BLaER1 (cell line): ENCODE results near the gene OTUD6A.
A peak's percentile ranks its signal among the peaks of the same experiment; 100 is the strongest.
"Not testable (repeated sequence)": the region's sequence is repeated elsewhere in the genome, so short reads cannot be mapped to it uniquely, and the experiment has no call there.

Experiments used
- H3K27ac ChIP-seq: shearing (Covaris generic); formaldehyde crosslinking; 2 replicates; pipeline ENCODE4 v1.8.1; 2022
- H3K27me3 ChIP-seq: shearing (Covaris generic); formaldehyde crosslinking; 2 replicates; pipeline ENCODE4 v1.8.1; 2022
- H3K36me3 ChIP-seq: shearing (Covaris generic); formaldehyde crosslinking; 2 replicates; pipeline ENCODE4 v1.8.1; 2022
- H3K4me1 ChIP-seq: shearing (Covaris generic); formaldehyde crosslinking; 2 replicates; pipeline ENCODE4 v1.8.1; 2022
- H3K4me2 ChIP-seq: shearing (Covaris generic); formaldehyde crosslinking; 2 replicates; pipeline ENCODE4 v1.8.1; 2022
- H3K4me3 ChIP-seq: shearing (Covaris generic); formaldehyde crosslinking; 2 replicates; pipeline ENCODE4 v1.8.1; 2022
- H3K9ac ChIP-seq: shearing (Covaris generic); formaldehyde crosslinking; 2 replicates; pipeline ENCODE4 v1.8.1; 2022
- H3K9me3 ChIP-seq: shearing (Covaris generic); formaldehyde crosslinking; 2 replicates; pipeline ENCODE4 v1.8.1; 2022
- H4K20me1 ChIP-seq: shearing (Covaris generic); formaldehyde crosslinking; 2 replicates; pipeline ENCODE4 v1.8.1; 2022
- Cebpa-rat ChIP-seq: shearing (Covaris generic); IDR thresholded peaks from 2 replicates; pipeline ENCODE4 v1.8.1; 2022

The OTUD6A gene

DNA sequence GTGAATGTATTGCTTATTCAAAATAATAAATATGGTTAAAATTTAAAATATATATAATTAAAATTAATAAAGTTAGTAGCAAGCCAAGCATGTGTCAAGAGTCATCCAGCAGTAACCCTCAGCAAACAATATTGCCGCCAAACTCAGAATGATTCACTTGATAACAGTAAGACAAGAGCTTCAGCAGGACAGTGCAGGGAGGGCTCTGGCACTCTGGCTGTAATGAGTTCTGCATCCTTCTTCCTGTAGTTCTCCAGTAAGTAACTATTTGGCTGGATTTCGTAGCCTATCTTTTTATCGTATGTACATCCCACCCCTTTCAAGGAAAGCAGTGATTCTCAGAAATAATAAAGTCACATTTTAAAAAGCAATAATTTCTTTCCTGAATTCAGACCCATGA is 17.6 kb downstream of the OTUD6A start:
- Histone ChIP-seq H3K27me3 (peaks cover 78% of the 10 kb centered on the region), H3K9ac (no peak overlapping the region), H3K9me3 (peaks cover 20% of the 10 kb centered on the region), H3K4me3 (no peak overlapping the region), H3K4me1 (no peaks in the 10 kb centered on the region), H3K27ac (no peak overlapping the region), H4K20me1 (no peaks in the 10 kb centered on the region), H3K4me2 (no peak overlapping the region), H3K36me3 (no peaks in the 10 kb centered on the region)
- TF ChIP-seq Cebpa-rat: no peak

DNA sequence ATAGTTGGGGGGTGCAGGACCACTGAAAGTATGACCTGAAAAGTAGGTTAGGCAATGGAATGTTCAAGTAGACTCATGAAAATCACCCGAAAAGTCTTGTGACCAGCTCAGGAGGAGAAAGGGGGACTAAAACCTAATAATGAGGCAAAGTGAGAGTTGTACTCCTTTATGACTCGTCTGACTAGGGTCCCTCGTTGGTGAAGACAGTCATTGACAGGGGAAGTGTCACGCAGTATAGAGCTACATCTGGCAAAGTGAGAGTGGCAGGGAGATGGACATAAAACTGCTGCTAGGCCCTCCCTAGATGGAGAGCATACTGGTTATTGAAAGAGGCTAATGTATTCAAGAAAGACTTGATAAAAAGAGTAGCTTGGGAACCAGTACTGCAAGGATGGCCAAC is 20.5 kb downstream of the OTUD6A start:
- Histone ChIP-seq H4K20me1 (no peaks in the 10 kb centered on the region), H3K4me2 (no peak overlapping the region), H3K9ac (no peak overlapping the region), H3K9me3 (peaks cover 11% of the 10 kb centered on the region; the same call in 1 of the 2 replicates), H3K4me3 (no peak overlapping the region), H3K4me1 (no peaks in the 10 kb centered on the region), H3K27ac (no peak overlapping the region), H3K27me3 (peaks cover 71% of the 10 kb centered on the region), H3K36me3 (no peaks in the 10 kb centered on the region)
- no peak for TF ChIP-seq Cebpa-rat

DNA sequence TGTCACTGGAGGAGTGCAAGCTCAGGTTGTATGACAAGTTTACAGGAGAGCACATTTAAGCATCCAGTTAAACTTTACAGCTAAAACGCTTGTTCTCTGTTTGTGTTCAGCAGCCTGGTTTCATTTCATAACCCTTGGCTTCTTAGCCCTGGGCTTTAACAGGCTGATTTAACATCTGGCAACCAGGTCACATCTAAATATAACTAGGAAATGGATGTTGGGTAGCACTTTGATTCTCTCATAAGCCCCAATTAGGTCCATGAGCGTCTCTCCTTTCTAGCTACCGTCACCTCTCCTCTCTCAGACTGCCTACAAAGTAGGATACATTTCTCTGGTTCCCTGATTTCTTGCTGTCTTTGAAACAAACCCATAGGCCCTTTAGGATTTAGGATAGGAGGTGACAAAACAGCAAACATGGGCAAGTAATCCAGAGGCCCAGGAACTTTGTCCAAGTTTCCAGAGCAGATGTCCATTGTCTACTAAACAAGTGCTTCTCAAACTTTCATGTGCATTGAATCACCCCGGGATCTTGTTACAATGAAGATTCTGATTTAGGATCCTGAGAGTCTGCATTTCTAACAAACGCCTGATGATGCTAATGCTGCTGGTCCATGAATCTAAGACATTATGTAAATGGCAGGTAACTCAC is 22.5 kb downstream of the OTUD6A start:
- no peaks in the 10 kb centered on the region; the same call in 1 of the 2 replicates for H4K20me1 ChIP-seq
- H3K4me2 ChIP-seq: no peak overlapping the region
- H3K36me3 ChIP-seq: no peaks in the 10 kb centered on the region
- peaks cover 72% of the 10 kb centered on the region for H3K27me3 ChIP-seq
- TF ChIP-seq Cebpa-rat: no peak
- H3K4me3 ChIP-seq: no peak overlapping the region
- H3K27ac ChIP-seq: no peak overlapping the region
- H3K9ac ChIP-seq: no peak overlapping the region
- H3K9me3 ChIP-seq: no peaks in the 10 kb centered on the region
- peaks cover 11% of the 10 kb centered on the region for H3K4me1 ChIP-seq

DNA sequence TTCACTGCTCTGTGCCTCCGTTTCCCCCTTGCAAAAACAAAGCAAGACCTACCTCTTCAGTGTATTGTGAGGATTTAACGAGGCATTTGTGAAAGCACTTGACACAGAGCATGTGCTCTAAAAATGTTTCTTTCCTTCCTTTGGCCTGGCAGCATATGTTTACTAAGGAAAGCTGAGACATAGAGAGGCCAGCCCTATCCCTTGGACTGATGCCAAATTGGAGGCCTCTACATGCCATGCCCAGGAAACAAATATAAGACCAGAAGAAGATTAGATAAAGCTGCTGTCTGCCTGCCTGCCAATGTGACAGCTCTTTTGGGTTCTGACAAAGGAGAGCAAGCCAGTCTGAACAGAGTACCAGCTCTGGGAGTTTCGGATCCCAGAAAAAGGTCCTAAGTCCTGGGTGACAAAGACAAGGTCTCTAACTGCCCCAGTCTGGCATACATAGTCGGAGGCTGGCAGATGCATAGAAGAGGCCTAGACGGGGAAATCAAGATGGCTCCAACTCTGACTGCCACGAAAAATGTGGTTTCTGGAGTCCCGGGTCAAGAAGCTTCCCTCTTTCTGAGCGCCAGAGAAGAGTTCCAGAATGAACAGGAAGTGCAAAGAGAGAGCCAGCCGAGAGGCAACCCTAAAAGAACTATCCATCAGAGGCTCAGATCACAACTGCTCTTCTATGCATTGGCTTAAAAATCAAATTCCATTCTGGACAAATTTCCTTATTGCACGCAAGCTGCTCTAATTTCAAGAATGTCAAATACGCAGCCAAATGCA is 25.8 kb downstream of the OTUD6A start:
- H3K4me2 ChIP-seq: no peak overlapping the region
- no peak for TF ChIP-seq Cebpa-rat
- H3K9me3 ChIP-seq: no peaks in the 10 kb centered on the region
- H3K27ac ChIP-seq: no peak overlapping the region
- H3K4me1 ChIP-seq: peaks cover 17% of the 10 kb centered on the region
- no peak overlapping the region for H3K9ac ChIP-seq
- H3K4me3 ChIP-seq: no peak overlapping the region
- H3K36me3 ChIP-seq: no peaks in the 10 kb centered on the region
- peaks cover 86% of the 10 kb centered on the region for H3K27me3 ChIP-seq
- no peaks in the 10 kb centered on the region; the same call in 1 of the 2 replicates for H4K20me1 ChIP-seq

DNA sequence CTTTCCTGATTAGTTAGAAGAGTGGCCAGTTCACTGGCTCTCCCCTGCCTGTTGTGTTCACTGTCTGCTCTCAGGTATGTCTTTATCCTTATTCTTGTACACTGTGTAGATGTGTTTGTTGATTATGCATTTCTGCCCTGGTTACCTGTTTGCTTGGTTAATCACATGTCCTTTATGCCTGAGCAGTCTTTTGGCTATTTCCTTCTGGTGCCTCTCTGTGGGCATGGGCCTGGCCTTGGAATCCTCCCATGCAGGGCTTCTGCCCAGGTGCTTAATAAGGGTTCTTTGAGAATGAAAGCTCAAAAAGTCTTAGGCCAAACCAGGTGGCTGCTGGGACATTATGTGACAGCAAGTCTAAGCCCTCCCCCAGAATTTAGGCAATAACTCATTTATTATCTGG is 26.5 kb downstream of the OTUD6A start:
- no peak for TF ChIP-seq Cebpa-rat
- no peaks in the 10 kb centered on the region; the same call in 1 of the 2 replicates for H4K20me1 ChIP-seq
- no peaks in the 10 kb centered on the region for H3K36me3 ChIP-seq
- no peak overlapping the region for H3K27ac ChIP-seq
- H3K4me1 ChIP-seq: peaks cover 17% of the 10 kb centered on the region
- no peaks in the 10 kb centered on the region for H3K9me3 ChIP-seq
- no peak overlapping the region for H3K4me3 ChIP-seq
- peaks cover 87% of the 10 kb centered on the region for H3K27me3 ChIP-seq
- no peak overlapping the region for H3K9ac ChIP-seq
- no peak overlapping the region for H3K4me2 ChIP-seq

DNA sequence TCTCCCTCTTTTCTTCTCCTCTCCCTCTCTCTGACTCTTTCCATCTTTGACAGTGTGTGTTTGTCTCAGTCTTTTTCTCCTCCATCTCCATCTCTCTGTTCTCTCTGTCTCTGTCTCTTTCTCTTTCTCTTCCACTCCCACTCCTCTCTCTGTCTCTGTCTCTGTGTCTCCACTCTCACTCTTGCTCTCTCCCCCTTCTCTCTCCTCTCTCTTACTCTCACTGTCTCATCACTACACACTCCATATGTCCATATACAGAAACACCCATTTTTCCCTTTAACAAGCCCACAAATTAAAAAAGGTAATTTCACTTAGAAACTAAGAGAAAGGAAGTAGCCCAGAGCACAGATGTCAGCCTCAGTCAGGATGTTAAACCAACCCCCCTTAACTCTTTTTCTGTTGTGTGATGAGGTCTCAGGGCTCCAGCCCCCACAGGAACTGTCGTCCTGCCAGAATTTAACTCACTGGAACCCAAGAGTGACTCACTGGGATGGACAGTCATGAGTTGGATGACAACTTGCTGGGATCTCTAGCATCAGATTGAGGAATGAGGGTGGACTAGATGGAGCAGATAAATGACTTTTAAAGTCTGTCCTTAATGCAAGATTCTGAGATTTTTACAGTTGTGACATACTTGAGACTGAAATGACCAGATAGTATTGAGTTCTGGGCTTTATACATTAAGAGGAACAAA is 27.5 kb downstream of the OTUD6A start:
- H3K27ac ChIP-seq: no peak overlapping the region
- H3K4me1 ChIP-seq: peaks cover 17% of the 10 kb centered on the region
- peaks cover 81% of the 10 kb centered on the region for H3K27me3 ChIP-seq
- peak overlapping the region; percentile 28; the same call in 1 of the 2 replicates for H3K4me2 ChIP-seq
- no peaks in the 10 kb centered on the region for H3K36me3 ChIP-seq
- no peaks in the 10 kb centered on the region for H3K9me3 ChIP-seq
- TF ChIP-seq Cebpa-rat: no peak
- no peak overlapping the region for H3K4me3 ChIP-seq
- H4K20me1 ChIP-seq: no peaks in the 10 kb centered on the region; the same call in 1 of the 2 replicates
- H3K9ac ChIP-seq: no peak overlapping the region

DNA sequence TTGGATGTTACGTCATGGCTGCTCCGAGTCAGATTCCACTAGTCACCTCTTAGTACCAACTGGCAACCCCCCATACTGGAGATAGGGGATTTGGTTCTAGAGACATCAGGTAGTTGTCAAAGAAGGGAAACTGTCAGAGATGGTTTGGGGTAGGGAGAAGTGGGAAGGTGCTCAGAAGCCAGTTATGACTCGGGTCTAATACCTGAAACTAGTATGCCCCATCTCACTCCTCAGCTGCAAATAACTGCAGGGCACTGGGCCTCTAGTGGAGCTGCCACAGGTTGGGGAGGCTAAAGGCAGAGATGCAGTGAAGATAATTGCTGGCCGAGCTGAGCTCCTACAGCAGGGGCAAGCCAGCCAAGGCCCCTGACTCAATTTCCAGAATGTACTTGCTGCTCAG is 30.0 kb downstream of the OTUD6A start:
- H3K27me3 ChIP-seq: peaks cover 91% of the 10 kb centered on the region
- H3K4me3 ChIP-seq: no peak overlapping the region
- TF ChIP-seq Cebpa-rat: no peak
- no peaks in the 10 kb centered on the region for H3K9me3 ChIP-seq
- H4K20me1 ChIP-seq: no peaks in the 10 kb centered on the region; the same call in 1 of the 2 replicates
- H3K36me3 ChIP-seq: no peaks in the 10 kb centered on the region
- H3K27ac ChIP-seq: no peak overlapping the region
- H3K9ac ChIP-seq: no peak overlapping the region
- H3K4me1 ChIP-seq: peaks cover 17% of the 10 kb centered on the region
- no peak overlapping the region for H3K4me2 ChIP-seq

DNA sequence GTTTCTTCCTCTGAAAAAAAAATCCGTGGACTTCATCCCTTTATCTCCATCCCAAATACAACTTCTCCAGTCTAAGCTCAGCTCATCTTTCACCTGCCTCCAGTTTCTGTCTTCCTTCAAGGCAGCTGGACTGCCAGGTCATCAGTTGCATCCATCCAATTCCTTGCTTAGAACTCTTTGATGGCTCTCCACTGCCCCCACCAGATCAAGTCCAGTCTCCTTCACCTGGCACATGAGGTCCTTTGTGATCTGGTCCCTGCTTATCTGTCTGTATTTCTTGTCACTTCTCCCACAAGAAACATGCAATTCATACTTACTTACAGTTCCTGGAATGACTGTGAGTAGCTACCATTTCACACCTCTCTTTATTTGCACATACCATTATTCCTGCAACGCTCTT is 33.8 kb downstream of the OTUD6A start:
- Histone ChIP-seq H3K36me3 (no peaks in the 10 kb centered on the region), H3K27me3 (peaks cover 63% of the 10 kb centered on the region), H3K4me1 (no peaks in the 10 kb centered on the region), H3K27ac (no peak overlapping the region), H4K20me1 (no peaks in the 10 kb centered on the region), H3K9me3 (no peaks in the 10 kb centered on the region), H3K4me2 (no peak overlapping the region), H3K9ac (no peak overlapping the region), H3K4me3 (no peak overlapping the region)
- no peak for TF ChIP-seq Cebpa-rat

DNA sequence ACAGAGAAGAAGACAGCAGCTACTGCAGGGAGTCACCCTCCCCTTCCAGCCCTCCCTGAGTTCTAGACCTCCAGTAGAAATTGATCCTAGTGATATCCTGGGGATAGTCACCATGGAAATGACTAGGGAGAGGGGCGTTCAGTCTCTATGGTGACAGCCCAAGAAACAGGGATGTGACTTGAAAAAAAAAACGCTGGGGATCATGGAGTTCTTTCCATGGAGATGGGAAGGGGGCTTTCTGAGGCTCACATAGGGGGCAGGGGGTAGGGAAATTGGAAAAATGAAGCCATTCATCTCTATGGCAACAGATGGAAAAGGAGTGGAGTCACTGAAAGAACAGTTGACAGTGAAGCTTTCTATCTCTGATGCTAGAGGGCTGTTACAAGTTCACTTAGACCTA is 43.0 kb downstream of the OTUD6A start:
- Histone ChIP-seq H3K27ac (no peak overlapping the region), H3K27me3 (peaks cover 31% of the 10 kb centered on the region; the same call in 1 of the 2 replicates), H4K20me1 (no peaks in the 10 kb centered on the region), H3K9me3 (no peaks in the 10 kb centered on the region), H3K9ac (no peak overlapping the region), H3K4me3 (no peak overlapping the region), H3K4me1 (no peaks in the 10 kb centered on the region), H3K36me3 (no peaks in the 10 kb centered on the region), H3K4me2 (no peak overlapping the region)
- no peak for TF ChIP-seq Cebpa-rat

DNA sequence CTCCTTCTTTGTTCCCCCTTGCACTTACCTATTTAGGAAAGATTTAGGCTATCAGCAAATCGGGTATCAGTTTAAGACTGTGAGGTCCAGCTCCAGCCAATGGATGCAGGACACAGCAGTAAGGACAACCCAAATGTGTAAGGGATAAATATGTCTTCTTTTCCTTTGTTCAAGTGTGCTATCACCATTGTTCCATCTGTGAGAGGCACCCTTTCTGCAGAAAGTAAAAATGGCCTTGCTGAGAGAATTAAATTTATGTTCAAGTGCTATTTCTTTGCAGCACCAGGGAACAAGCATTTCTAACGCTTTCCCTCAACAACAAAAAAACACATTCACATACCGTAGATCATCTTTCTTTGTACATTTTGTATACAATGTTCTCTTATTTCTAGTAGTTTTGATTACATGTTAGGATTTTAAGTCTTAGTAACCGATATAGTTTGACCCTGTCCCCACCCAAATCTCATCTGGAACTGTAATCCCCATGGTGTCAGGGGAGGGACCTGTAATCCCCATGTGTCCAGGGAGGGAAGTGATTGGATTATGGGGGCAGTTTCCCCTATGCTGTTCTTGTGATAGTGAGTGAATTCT is 49.3 kb downstream of the OTUD6A start:
- not testable (repeated sequence) for H4K20me1 ChIP-seq, H3K9ac ChIP-seq, H3K4me2 ChIP-seq, H3K27ac ChIP-seq, H3K4me3 ChIP-seq, H3K4me1 ChIP-seq, H3K36me3 ChIP-seq
- peaks cover 24% of the 10 kb centered on the region for H3K27me3 ChIP-seq
- peaks cover 20% of the 10 kb centered on the region for H3K9me3 ChIP-seq
